Raji (cell line): ENCODE measurements around the gene KCNT2.

ENCODE experiments used
- POLR2A ChIP-seq: IDR thresholded peaks from 2 replicates; pipeline ENCODE4 v1.6.1; 2011; ENCODE audit warnings: low read depth, low read length, control low read depth; ENCODE audit not compliant: insufficient read depth

KCNT2 gene

DNA sequence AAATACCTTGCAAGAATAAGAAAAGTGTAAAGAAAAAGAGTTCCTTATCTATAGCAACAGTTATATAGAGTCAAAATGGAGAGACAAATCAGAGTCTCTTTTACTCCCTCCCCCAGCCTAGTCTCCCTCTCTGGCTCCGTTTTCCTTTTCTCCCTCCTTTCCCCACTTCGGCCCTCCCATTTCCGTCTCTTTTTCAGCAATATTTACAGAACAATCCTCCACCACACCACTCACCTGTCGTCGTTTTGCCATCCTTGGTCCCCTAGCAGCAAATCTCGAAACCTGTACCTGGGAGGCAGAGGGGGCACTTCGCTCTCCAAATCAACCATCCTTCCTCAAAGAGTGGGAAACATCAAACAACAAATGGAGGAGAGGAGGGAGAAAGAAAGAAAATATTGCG is 259 bp downstream of the KCNT2 start:
- TF ChIP-seq POLR2A, result no peak

DNA sequence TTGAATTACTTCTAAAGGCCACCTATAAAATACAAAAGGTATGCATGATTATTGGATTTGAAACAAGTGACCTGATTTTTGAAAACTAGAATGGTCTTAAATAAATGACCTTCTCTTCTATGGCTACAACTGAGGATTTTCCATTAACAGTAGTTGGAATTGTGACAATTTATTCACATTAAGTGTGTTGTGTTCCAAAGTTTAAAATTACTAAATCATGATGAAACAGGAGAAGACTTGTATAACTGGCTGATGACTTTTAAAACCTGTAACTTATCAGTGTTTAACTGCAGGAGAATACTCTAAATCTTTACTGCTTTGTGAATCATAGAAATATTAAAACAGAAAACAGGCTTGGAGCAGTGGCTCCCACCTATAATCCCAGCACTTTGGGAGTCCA is 4.6 kb downstream of the KCNT2 start:
- no peak for TF ChIP-seq POLR2A

DNA sequence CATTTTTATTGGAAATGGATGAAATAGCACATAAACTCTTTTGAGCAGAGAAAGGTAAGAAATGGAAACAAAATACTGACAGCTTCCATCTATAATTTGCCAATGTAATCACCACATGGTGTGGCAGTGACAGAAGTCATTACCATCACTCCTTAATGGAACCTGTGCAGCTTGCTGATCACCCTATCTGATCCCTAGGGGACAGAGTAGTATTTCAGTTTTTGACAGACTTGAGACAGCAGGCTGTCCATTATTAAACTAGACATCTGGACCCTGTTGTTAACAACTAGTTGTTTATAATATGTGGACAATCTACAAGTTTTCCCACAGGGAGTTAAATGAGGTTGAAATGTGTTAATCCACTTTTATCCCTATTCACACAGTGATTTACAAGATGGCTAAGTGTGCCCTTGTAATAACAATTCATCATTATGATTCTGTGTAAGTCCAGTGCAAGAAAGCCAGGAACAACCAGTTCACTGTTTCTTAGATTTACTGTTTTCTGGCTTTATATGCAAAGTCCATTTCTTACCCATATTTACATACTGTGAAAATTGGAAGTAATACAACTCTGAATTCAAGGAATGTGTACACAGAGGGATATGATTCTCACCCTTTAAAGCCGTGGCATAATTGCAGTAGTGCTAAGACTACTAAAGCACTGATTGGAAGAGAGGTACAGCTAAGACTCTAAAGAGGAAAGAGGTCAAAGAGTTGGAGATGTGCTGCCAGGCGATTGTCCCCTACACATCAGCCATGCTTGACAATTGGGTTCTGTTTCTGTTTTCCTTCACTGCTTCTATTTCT is 9.1 kb downstream of the KCNT2 start:
- no peak for TF ChIP-seq POLR2A

DNA sequence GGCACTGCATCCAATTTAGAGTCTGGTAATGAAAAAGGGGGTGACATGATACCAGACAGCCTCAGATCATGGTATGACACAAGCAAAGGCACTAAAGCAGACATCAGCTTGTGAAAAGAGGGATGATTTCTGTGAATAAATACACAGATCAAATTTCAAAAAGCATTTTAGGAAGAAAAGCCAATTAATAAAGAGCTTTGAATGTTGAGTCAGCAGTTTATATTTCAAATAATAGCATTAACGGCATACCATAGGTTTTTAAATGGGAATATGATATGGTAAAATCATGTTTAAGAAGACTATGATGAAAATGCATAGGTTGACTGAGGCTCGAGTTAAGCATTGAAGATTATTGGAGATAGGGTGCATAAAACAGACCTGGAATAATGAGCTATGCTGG is 13.5 kb downstream of the KCNT2 start:
- TF ChIP-seq POLR2A, result no peak

DNA sequence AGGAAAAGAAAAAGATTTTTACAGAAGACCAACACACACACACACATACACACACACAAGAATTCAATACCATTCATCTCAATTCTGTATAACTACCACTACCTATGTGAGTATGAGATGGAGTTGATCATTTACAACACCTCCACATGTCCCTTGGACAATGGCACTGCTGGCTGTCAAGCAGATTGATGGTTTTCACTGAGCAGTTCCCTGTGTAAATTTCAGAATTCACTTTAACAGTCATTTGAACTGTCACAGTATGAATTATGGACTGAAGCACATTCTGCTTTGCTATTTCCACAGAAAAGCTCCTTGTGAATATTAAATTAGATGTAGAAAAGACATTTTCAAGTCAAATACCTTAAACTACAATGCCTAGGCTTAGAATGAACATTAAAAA is 14.3 kb downstream of the KCNT2 start:
- TF ChIP-seq POLR2A, result no peak

DNA sequence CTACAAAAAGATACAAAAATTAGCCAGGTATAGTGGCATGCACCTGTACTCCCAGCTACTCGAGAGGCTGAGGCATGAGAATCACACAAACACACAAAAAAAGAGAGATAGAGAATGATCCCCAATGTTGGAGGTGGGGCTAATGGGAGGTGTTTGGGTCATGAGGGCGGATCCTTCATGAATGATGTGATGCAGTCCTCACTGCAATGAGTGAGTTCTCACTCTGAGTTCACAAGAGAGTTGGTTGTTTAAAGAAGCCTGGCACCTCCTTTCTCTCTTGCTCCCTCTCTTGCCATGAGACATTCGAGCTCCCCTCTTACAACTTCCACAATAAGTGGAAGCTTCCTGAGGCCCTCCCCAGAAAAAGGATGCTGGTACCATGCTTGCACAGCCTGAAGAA is 17.3 kb downstream of the KCNT2 start:
- TF ChIP-seq POLR2A, result no peak

DNA sequence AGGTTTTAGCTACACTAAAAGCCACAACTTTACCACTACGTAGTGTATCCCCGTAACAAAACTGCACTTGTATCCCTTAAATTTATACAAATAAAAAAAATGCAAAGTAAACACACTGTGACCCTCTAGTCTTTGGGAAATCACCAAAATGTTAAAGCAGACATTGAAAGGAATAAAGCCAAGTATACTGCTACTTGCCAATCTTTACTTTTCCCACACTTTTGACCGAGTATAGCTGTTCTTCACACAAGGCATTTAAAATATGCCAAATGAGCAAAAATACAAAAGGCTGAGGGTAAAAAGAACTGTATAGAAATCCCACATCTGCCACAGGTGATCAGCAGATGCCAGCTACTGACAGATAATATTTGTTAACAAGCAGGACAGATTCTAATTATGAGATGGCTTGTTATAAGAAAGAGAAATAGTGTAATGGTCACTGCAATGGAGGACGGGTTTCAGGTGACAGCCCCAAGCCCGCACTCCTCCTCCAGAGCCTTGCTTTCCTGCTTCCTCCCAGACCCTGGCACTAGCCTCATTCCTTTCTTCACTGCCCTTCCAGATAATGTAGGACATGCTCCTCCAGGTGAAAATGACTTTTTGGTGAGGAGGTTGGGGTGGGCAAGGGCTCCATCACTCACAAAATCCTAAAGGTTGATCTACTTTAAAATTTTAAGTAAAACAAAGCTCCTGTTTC is 18.1 kb downstream of the KCNT2 start:
- no peak for TF ChIP-seq POLR2A

DNA sequence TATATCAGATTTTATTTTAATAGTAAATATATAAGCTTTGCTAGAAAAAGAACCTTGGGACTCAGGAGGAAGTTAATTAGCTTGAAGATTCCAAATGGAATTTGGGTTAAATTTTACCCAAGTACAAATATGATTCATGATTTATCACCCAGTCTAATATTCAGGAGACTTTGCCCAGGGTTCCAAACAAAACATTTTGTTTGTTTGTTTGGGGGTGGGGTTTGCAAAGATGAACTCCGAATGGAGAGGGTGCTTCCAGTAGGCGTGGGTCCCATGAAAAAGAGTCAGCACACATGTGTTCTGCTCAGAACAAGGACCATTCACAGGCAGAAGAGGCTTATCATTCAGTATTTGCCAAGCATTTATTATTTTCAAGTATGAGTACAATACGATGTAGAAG is 23.5 kb downstream of the KCNT2 start:
- no peak for TF ChIP-seq POLR2A

DNA sequence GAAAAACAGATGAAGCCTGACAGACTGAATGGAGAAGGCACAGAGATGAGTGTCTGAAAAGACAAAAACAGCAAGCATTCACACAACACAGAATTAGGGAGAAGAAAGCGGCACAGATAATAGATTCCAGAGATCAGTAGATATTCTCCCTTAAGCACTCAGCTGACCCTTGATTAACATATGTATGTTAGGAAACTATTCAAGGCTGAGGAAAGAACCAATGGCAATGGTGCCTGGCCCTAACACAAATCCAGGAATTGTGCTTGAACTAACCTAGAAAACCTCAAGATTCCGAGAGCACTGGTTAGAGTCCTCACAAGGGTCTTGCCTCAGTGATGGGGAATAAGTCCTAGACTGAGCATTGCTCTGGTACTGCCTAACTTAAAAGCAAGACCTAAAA is 30.9 kb downstream of the KCNT2 start:
- no peak for TF ChIP-seq POLR2A

DNA sequence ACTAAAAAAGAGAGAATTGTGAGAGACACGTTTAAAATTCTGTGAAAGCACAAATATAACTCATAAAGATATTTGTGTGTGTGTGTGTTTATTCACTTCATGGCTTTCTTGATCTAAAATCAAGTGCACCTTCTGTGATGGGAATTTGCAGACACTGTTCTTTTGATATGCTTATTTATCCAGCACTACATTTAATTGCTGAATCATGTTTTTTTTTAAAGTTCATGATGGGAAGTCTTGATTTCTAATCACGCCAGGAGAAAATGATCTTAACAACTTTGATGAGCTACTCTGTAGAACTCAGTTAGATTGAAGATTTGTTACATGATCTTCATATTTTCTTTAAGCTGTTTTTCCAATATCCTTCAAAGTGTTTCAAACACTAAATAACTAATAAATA is 35.0 kb downstream of the KCNT2 start:
- no peak for TF ChIP-seq POLR2A

DNA sequence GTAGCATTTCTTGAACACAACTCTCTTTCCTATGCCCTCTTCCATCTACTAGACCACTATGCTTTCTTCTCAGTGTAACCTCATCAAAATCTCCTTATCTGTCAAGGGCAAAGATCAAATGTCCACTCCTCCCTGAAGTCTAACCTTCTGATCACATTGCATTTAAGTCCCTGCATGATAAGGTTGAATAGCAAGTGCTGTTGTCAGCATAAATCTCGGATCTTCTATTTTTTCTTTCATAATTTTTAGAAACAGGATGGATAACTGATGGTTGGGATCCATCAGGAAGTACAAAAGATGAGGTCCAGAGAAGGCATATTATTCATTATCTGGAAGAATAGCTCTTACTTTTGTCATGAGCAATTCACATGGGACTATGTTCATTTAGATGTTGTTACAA is 41.0 kb downstream of the KCNT2 start:
- no peak for TF ChIP-seq POLR2A

DNA sequence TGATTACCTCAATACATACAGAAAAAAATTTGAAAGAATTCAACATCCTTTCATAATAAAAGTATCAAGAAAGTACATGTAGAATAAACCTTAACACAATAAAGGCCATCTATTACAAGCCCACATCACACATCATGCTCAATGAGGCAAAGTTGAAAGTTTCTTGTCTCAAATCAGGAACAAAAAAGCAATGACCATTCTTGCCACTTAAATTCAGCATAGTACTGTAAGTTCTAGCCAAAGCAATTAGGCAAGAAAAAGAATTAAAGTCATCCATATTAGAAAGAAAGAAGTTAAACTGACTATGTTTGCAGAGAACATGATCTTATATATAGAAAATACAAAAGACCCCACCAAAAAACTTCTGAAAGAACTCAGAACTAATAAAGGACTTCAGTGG is 44.5 kb downstream of the KCNT2 start:
- no peak for TF ChIP-seq POLR2A

DNA sequence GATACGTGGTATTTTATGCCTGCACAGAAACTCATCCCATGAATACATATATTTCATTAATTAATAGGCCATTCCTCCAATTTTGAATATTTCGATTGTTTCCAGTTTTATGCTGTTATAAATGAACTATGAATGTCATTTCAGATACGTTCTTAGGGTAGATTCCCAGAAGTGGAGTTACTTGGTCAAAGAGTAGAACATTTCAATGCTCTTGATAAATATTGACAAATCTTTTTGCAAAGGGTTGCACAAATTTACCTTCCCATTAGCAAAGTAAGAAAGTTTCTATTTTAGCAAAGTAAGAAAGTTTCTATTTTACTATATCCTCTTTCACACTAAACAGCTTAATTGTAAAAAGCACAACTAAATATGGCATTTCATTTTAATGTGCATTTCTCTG is 48.9 kb downstream of the KCNT2 start:
- TF ChIP-seq POLR2A, result no peak

DNA sequence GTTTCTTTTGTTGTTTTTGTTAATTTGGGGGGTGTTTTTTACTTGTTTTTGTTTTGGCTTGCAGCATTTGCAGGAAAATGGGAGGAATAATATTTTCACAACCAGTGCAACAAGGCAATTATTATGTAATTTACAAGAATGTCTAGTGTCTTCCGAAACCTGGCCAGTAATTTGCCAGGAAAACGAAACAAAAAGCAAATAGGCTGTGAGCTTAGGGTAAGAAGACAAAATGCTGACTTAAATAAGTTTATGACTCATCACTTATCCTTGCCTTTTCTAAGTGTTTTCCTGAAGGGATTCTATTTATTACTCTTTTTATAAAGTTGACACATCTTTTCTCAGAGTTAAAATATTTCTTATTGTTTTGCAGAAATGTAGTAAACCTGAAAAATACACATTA is 49.8 kb downstream of the KCNT2 start:
- TF ChIP-seq POLR2A, result no peak

DNA sequence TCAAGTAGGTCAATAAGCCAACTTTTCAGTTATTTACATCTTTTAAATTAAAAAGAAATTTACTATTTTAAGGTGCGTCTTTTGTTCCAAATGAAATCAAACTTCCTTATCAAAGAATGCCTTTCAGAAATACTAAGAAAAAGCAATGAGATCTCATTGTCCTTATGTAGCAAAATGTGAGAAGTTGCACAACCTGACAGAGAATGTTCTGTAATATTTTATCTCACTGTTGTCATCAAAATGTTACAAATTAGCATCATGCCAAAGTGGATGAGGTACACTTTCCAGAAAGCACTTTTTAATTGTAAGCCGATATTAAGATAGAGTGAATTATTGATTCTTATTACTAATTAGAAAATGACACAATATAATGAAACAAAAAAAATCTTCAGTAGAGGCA is 50.4 kb downstream of the KCNT2 start:
- no peak for TF ChIP-seq POLR2A

DNA sequence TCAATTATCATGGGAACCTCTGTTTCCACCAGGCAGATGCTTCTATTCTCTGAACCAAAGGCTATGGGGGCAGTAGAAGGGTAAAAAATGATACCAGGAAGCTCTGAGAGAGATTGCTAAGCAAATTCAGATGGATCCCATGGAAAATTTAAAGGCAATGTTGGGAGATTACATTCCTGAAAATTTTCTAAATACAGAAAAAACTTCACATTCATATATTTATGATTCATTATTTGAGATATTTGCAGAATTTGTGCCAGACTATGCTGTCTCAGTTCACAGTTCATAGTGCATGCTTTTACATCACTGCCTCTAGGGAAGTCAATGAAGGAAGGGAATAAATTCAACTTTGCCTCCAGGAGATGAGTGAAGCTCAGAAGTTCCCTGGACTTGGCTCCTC is 57.5 kb downstream of the KCNT2 start:
- TF ChIP-seq POLR2A, result no peak
